DND-41 (cell line): ENCODE results near the gene PIK3AP1.

ENCODE experiments used
- ATAC-seq: fragments of 200-7000 bp; cut with Tn5 transposase; 3 replicates; pipeline ENCODE4 v1.9.1; 2021; ENCODE audit warnings: low read depth; ENCODE audit not compliant: insufficient read depth
- DNase-seq: peaks from one replicate; pipeline ENCODE4 v3.0.0-alpha.2; 2020
- H2AFZ ChIP-seq: 2 replicates; pipeline ENCODE4 v1.6.0; 2012; ENCODE audit warnings: low read depth, low read length
- H3K27ac ChIP-seq: 2 replicates; pipeline ENCODE4 v1.5.1; 2012; ENCODE audit warnings: low read length, inconsistent platforms
- H3K27me3 ChIP-seq: fragments of 200-600 bp; sonication (generic); 2 replicates; pipeline ENCODE4 v1.6.0; 2012; ENCODE audit warnings: low read length, mild to moderate bottlenecking, inconsistent platforms; ENCODE audit not compliant: insufficient read depth, poor library complexity
- H3K36me3 ChIP-seq: 2 replicates; pipeline ENCODE4 v1.5.1; 2012; ENCODE audit warnings: low read length, inconsistent platforms; ENCODE audit not compliant: insufficient read depth
- H3K4me1 ChIP-seq: 2 replicates; pipeline ENCODE4 v1.5.1; 2012; ENCODE audit warnings: mild to moderate bottlenecking, low read length; ENCODE audit not compliant: insufficient read depth
- H3K4me2 ChIP-seq: 2 replicates; pipeline ENCODE4 v1.6.0; 2012; ENCODE audit warnings: mild to moderate bottlenecking, moderate library complexity, low read length, inconsistent platforms; ENCODE audit not compliant: insufficient read depth
- H3K4me3 ChIP-seq, 2 experiments: fragments of 200-600 bp in 1 of 2; shearing (Covaris generic) in 1 of 2; 2 replicates each; pipeline ENCODE4 v1.5.1; 2012 to 2016; ENCODE audit warnings: inconsistent platforms in 2 of 2, low read length in 2 of 2, mild to moderate bottlenecking in 2 of 2, low read depth in 1 of 2, moderate library complexity in 1 of 2
- H3K79me2 ChIP-seq: 2 replicates; pipeline ENCODE4 v1.6.0; 2012; ENCODE audit warnings: low read length, inconsistent platforms; ENCODE audit not compliant: insufficient read depth
- H3K9ac ChIP-seq: 2 replicates; pipeline ENCODE4 v1.6.0; 2012; ENCODE audit warnings: low read depth, mild to moderate bottlenecking, inconsistent platforms, low read length, moderate library complexity
- H3K9me3 ChIP-seq: 2 replicates; pipeline ENCODE4 v1.5.1; 2012; ENCODE audit warnings: low read length, moderate library complexity, mild to moderate bottlenecking, inconsistent platforms; ENCODE audit not compliant: insufficient read depth, severe bottlenecking
- H4K20me1 ChIP-seq: 2 replicates; pipeline ENCODE4 v1.6.0; 2012; ENCODE audit warnings: low read length; ENCODE audit not compliant: insufficient read depth
- CTCF ChIP-seq: IDR thresholded peaks from 2 replicates; pipeline ENCODE4 v1.5.1; 2012; ENCODE audit warnings: borderline replicate concordance, low read length, moderate library complexity, mild to moderate bottlenecking; ENCODE audit not compliant: poor library complexity, severe bottlenecking; ENCODE audit errors: extremely low read depth
- EZH2 ChIP-seq: IDR thresholded peaks from 3 replicates; pipeline ENCODE4 v1.6.1; 2012; ENCODE audit warnings: borderline replicate concordance, low read depth, mild to moderate bottlenecking, moderate library complexity, low read length, inconsistent platforms; ENCODE audit not compliant: severe bottlenecking

Gene PIK3AP1

GRCh38 chr10:96718304-96718990 is 1.9 kb downstream of the PIK3AP1 start:
- H3K9ac ChIP-seq, result peak overlapping the region; percentile 15; the same call in 1 of the 2 replicates
- H3K27me3 ChIP-seq, result peaks cover 7% of the 10 kb centered on the region
- DNase-seq (peak; percentile 45), ATAC-seq (peak; percentile 59)
- peak overlapping the region; percentile 21; the same call in 1 of the 2 replicates for H3K4me2 ChIP-seq
- no peaks in the 10 kb centered on the region for H3K36me3 ChIP-seq
- no peaks in the 10 kb centered on the region for H4K20me1 ChIP-seq
- no peaks in the 10 kb centered on the region for H3K9me3 ChIP-seq
- no peak overlapping the region; a peak in 1 of 4 replicates for H3K4me3 ChIP-seq
- H3K27ac ChIP-seq, result peak overlapping the region; percentile 61; the same call in 1 of the 2 replicates
- no peaks in the 10 kb centered on the region for H3K79me2 ChIP-seq
- TF ChIP-seq EZH2 (no peak), CTCF (no peak)
- H2AFZ ChIP-seq, result no peak overlapping the region
- H3K4me1 ChIP-seq, result peaks cover 45% of the 10 kb centered on the region

GRCh38 chr10:96716390-96716789 is 3.9 kb downstream of the PIK3AP1 start:
- ATAC-seq (no peak), DNase-seq (no peak)
- Histone ChIP-seq H3K36me3 (no peaks in the 10 kb centered on the region), H3K4me1 (peaks cover 44% of the 10 kb centered on the region), H3K27me3 (peaks cover 7% of the 10 kb centered on the region), H2AFZ (no peak overlapping the region), H3K79me2 (no peaks in the 10 kb centered on the region), H3K27ac (no peak overlapping the region; the same call in 1 of the 2 replicates), H4K20me1 (no peaks in the 10 kb centered on the region), H3K9me3 (no peaks in the 10 kb centered on the region), H3K4me3 (no peak overlapping the region), H3K4me2 (no peak overlapping the region), H3K9ac (no peak overlapping the region)
- TF ChIP-seq EZH2 (no peak), CTCF (no peak)

GRCh38 chr10:96714746-96715255 is 5.5 kb downstream of the PIK3AP1 start:
- Histone ChIP-seq H3K9ac (no peak overlapping the region), H4K20me1 (no peaks in the 10 kb centered on the region), H2AFZ (no peak overlapping the region), H3K27ac (no peak overlapping the region), H3K36me3 (no peaks in the 10 kb centered on the region), H3K9me3 (no peaks in the 10 kb centered on the region), H3K4me1 (peaks cover 29% of the 10 kb centered on the region), H3K27me3 (no peaks in the 10 kb centered on the region), H3K4me2 (no peak overlapping the region), H3K4me3 (no peak overlapping the region), H3K79me2 (no peaks in the 10 kb centered on the region)
- no peak for ATAC-seq
- no peak for TF ChIP-seq EZH2
- no peak for TF ChIP-seq CTCF
- DNase-seq, result no peak
